ENCODE results near the gene C7orf33.

DNA sequence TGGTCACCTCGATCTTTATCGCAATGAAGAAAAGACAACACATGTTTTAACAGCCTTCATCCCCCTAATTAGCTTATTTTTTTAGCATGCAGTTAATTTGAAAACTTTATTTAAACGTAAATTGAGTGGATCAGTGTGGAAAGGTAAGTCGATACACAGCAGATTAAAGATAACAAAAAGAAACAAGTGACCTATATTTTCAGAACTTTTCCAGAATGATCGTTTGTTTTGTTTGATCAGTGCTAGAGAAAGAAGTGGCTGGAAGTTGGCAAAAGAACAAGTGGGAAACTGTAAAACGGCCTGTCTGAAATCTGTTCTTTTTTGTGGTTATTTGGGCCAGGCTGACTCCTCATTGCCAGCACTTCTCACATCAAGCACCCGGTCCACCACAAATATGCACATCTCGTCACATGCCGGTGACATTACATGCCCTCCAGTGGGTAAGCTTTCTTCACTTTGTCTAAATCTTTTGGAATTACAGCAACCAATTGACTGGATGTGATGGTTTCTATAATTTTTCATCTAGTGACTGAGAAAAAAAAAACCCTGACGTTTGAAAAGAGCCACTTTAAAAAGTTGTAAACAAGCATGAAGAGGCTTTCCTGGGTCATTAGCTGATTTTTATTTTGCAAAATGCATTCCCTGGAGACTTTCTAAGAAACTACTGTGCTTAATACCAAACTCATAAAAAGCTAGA lies 33.2 kb downstream of the C7orf33 start:
- no peak for TF ChIP-seq CTCF (IDR thresholded peaks at IDR 0.05; ENCODE audit: insufficient read depth, low read depth, low read length)
- no peak for TF ChIP-seq EZH2 (IDR thresholded peaks at IDR 0.05; ENCODE audit: insufficient read depth, low read length)
